ENCODE data around the gene SLC44A2.

SLC44A2 gene

DNA sequence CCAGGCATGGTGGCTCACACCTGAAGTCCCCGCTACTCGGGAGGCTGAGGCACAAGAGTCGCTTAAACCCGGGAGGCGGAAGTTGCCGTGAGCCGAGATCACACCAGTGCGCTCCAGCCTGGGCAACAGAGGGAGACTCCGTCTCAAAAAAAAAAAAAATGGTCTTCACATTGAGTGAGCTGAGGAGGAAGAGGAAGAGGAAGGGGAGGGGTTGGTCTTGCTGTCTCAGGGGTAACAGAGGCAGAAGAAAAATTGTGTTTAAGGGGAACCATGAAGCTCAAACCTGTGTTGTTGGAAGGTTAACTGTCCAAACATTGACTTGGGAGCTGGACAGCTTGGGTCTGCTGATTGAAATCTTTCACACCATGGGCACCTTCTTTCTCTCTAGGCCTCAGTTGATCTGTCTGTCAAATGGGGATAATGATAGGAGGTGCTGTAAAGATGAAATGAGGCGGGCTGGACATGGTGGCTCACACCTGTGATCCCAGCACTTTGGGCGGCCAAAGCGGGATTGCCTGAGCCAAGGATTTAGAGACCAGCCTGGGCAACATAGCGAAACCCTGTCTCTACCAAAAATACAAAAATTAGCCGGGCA is 9.8 kb upstream of the SLC44A2 start:
- DNase-seq (ENCODE audit: low read depth in 2 of 2) = no peak

DNA sequence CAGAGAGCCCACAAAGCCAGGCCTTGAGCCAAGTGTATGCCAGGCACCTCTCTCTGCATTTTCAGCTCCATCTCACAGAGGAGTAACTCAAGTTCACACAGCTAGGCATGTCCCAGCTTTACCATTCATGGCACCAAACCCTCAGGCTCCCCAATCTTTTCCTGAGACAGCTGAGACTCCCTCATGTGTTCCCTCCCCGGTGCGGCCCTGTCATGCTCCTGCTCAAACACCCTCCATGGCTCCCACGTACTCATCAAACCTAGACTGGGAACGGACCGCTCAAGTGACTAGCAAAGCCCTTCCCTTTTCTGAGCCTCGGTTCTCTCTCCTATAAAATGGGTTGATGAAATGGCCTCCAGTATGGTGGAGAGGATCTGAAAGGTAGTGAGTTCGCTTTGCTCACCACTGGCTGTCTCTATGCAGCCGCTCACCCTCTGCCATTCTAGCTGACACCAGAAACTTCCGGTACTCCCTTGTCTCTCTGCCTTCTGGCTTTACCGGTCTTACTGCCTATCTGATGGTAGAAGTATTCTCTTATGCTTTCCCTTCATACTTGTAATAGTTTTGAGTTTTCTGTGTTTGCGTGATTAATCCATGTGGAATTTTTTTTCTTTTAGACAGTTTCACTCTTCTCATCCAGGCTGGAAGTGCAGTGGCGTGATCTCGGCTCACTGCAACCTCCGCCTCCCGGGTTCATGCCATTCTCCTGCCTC is 7.8 kb upstream of the SLC44A2 start:
- DNase-seq (ENCODE audit: low read depth in 2 of 2) = no peak

DNA sequence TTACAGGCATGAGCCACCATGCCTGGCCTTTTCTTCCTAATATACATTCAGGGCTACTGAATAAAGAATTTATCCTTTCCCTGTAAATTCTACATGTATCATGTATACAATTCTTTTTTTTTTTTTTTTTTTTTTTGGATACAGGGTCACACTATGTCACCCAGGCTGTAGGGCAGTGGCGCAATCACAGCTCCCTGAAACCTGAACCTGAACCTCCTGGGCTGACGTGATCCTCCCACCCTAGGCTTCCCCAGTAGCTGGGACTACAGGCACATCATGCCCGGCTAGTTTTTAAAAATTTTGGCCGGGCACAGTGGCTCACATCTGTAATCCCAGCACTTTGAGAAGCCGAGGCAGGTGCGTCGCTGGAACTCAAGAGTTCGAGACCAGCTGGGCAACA is 6.5 kb upstream of the SLC44A2 start:
- no peak for DNase-seq (ENCODE audit: low read depth in 2 of 2)

DNA sequence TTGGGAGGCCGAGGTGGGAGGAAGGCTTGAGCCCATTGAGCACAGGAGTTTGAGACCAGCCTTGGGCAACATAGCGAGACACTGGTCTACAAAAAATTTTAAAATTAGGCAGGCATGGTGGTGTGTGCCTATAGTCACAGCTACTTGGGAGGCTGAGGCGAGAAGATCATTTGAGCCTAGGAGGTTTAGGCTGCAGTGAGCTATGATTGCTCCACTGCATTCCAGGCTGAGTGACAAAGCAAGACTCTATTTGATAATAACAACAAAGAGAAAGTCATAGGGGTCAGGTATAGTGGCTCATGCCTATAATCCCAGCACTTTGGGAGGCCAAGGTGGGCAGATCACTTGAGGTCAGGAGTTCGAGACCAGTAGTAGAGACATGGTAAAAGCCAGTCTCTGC is 4.6 kb upstream of the SLC44A2 start:
- DNase-seq (ENCODE audit: low read depth in 2 of 2) = no peak

DNA sequence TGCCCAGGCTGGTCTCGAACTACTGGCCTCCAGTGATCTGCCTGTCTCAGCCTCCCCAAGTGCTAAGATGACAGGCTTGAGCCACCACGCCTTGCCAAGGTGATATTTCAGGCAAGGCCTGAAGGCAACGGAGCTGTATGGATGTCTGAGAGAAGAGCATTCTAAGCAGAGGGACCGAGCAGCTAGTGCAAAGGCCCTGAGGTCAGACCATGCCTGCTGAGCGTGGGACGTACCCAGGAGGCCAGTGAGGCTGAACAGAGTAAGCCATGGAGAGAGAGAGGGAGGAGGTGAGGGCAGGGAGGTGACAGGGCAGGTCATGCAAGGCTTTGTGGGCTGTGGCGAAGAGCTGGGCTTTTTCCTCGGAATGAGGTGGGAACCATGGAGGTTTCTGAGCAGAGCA is 3.4 kb upstream of the SLC44A2 start:
- DNase-seq (ENCODE audit: low read depth in 2 of 2) = no peak

DNA sequence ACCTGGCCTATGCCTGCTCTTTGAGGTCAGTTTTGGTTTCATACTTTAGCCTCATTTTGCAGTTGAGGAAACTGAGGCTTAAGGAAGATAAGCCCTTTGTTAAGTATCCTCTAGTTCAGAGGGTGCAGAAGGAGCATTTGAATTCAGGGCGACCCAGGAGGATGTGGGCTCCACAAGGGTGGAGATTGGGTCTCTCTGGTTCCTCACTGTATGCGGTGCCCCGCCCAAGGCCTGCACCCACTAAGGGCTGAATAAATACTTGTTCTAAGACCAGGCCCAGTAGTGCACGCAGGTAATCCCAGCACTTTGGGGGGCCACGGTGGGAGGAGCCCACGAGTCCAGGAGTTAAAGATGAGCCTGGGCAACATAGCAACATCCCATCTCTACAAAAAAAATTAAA is 768 bp upstream of the SLC44A2 start:
- no peak for DNase-seq (ENCODE audit: low read depth in 2 of 2)

DNA sequence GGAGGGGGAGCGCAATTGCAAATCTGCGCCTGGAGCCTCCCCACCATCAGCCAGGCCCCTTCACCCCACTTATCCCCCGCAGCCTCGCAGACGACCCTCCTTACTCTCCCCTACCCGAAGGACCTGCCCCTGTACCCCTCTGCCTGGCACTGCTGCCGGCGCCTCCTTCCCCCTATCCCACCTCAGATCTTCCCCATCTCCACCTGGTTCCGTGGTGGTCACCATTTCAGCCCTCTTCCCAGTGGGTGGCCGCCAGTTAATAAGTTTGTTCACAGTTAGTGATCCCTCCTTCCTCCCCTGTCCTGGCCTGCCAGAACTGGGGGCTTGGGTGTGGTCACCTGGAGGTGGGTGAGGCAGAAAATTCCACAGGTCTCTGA is 397 bp downstream of the SLC44A2 start:
- DNase-seq (ENCODE audit: low read depth in 2 of 2) = no peak

DNA sequence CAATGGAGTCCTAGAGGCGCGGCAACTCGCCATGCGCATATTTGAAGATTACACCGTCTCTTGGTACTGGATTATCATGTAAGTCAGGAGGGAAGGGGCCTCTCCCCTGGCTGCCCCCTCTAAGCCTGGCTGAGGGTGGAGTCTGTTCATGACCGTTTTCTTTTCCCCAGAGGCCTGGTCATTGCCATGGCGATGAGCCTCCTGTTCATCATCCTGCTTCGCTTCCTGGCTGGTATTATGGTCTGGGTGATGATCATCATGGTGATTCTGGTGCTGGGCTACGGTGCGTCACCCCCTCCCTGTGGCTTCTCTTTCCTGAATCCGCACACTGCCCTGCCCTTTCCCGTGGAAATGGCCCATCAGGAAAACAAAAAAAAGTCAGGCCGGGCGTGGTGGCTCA is 6.5 kb downstream of the SLC44A2 start:
- DNase-seq (ENCODE audit: low read depth in 2 of 2) = no peak

DNA sequence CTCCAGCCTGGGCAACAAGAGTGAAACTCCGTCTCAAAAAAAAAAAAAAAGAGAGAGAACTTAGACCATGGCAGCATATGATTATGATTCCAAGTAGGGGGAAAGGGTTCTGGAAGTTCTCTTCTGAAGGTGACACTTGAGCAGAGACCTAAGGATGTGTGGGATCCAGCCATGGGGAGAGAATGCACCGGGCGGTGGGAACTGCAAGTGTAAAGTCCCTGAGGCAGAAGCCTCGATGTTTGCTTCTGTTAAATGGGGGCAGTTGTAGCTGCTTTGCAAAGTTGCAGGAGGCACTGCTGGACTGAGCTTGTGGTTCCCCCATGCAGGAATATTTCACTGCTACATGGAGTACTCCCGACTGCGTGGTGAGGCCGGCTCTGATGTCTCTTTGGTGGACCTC is 9.1 kb downstream of the SLC44A2 start:
- no peak for DNase-seq (ENCODE audit: low read depth in 2 of 2)

DNA sequence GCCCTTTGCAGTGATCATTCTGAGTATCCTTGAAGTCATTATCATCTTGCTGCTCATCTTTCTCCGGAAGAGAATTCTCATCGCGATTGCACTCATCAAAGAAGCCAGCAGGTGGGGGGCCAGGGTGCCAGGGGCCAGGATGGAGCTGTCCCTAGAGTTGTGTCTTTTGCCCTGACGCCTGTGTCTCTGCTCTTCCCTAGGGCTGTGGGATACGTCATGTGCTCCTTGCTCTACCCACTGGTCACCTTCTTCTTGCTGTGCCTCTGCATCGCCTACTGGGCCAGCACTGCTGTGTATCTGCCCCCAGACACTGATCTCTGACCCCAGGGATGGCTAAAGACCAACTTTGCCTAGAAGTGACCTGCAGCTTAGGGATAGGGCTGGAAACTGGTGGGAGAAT is 9.6 kb downstream of the SLC44A2 start:
- DNase-seq (ENCODE audit: low read depth in 2 of 2) = no peak

DNA sequence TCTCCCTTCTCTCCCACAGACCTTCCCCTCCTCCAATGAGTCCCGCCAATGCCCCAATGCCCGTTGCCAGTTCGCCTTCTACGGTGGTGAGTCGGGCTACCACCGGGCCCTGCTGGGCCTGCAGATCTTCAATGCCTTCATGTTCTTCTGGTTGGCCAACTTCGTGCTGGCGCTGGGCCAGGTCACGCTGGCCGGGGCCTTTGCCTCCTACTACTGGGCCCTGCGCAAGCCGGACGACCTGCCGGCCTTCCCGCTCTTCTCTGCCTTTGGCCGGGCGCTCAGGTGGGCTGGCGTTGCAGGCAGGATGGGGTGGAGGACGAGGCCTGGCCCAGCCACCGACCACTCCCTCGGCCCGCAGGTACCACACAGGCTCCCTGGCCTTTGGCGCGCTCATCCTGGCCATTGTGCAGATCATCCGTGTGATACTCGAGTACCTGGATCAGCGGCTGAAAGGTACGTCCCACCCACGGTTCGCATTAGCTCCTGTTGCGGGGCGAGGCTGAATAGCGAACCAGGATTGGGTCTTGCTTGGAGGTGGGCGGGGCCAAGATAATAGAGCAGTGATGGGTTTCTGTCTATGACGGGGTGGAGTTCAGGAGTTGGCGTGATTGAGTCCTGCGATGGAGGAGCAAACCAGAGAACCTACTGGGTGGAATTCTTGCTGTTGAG is 11.1 kb downstream of the SLC44A2 start:
- DNase-seq (ENCODE audit: low read depth in 2 of 2) = no peak

DNA sequence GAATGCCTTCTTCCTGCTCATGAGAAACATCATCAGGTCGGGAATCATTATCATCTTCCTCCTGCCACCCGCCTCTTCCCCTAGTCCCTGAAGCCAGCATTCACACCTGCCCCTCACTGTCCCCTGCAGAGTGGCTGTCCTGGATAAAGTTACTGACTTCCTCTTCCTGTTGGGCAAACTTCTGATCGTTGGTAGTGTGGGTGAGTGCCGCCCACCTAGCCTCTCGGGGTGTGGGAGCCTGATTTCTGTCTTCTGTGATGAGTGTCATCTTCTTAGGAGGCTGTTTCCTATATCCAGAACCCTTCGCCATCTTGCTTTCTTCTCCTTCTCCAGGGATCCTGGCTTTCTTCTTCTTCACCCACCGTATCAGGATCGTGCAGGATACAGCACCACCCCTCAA is 12.5 kb downstream of the SLC44A2 start:
- no peak for DNase-seq (ENCODE audit: low read depth in 2 of 2)

DNA sequence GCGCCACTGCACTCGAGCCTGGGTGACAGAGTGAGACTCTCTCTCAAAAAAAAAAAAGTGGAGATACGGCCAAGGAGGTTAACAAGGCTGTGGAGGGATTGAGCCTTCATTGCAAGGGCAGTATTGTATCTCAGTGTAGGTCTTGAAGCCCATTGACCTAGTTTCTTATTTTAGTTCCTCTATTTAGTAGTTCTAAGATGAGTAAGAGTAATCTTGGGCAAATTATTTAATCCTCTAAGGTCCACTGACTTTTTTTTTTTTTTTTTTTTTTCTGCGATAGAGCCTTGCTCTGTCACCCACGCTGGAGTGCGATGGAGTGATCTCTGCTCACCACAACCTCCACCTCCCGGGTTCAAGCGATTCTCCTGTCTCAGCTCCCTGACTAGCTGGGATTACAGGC is 14.5 kb downstream of the SLC44A2 start:
- DNase-seq (ENCODE audit: low read depth in 2 of 2) = no peak

DNA sequence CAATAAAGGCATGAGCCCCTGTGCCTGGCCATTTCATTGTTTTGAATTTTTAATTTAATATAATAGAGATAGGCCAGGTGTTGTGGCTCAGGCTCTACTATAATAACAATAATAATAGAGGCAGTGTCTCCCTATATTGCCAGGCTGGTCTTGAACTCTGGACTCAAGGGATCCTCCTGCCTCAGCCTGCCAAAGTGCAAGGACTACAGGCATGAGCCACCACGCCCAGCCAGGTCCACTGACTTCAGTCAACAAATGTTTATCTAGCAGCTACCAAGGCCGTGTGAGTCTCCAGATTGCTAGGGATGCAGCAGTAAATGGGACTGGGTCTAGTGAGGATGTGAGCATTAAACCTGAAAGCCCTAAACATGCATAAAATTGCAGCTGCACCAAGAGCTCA is 15.0 kb downstream of the SLC44A2 start:
- no peak for DNase-seq (ENCODE audit: low read depth in 2 of 2)

DNA sequence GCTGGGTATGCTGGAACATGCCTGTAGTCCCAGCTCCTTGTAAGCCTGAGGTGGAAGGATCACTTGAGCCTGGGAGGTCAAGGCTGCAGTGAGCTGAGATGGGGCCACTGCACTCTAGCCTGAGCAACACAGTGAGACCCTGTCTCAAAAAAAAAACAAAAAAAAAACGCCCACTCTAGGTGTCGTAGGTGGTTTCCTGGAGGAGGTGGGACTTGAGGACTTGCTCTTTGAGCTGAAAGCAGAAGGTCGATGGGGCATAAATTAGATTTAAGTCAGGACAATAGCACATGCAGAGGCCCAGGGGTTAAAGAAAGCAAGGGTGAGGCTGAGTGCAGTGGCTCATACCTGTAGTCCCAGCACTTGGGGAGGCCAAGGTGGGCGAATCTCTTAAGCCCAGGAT is 15.9 kb downstream of the SLC44A2 start:
- DNase-seq (ENCODE audit: low read depth in 2 of 2) = no peak

DNA sequence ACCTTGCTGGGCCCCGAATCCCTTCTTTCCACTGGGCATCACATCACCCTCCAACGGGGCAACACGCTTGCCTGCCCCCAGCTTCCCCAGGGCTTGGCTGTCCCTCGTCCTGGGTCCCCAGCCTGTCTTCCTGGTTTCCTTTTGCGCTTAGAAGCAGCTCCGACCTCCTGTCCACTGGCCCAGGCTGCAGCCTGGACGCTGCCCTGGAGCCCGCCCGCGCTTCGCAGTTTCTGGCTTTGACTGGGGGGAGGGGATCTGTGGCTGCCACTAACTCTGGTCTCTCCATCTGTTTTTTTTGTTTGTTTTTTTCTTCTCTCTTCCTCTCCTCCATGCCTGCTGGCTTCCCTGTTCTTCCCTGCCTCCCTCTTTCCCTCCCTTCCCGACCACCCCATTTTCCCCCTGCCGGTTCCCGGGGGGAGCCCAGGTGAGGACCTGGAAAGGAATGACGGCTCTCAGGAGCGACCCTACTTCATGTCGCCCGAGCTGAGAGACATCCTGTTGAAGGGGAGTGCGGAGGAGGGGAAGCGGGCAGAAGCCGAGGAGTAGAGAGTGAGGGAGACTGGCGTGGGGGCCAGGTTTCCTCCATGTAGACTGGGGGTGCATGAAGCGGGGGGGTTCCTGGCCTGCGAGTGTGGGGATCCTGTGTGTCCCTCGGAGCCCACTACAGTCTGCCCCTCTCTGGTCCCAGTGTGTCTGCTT is 17.3 kb downstream of the SLC44A2 start:
- no peak for DNase-seq (ENCODE audit: low read depth in 2 of 2)

DNA sequence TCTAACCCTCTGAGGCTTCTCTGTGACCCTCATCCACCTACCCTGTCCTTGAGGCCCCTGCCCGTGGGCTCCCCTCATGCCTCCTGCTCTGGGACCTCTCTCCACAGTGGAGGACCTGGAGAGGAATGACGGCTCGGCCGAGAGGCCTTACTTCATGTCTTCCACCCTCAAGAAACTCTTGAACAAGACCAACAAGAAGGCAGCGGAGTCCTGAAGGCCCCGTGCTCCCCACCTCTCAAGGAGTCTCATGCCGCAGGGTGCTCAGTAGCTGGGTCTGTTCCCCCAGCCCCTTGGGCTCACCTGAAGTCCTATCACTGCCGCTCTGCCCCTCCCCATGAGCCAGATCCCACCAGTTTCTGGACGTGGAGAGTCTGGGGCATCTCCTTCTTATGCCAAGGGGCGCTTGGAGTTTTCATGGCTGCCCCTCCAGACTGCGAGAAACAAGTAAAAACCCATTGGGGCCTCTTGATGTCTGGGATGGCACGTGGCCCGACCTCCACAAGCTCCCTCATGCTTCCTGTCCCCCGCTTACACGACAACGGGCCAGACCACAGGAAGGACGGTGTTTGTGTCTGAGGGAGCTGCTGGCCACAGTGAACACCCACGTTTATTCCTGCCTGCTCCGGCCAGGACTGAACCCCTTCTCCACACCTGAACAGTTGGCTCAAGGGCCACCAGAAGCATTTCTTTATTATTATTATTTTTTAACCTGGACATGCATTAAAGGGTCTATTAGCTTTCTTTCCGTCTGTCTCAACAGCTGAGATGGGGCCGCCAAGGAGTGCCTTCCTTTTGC is 18.0 kb downstream of the SLC44A2 start:
- DNase-seq (ENCODE audit: low read depth in 2 of 2) = no peak

DNA sequence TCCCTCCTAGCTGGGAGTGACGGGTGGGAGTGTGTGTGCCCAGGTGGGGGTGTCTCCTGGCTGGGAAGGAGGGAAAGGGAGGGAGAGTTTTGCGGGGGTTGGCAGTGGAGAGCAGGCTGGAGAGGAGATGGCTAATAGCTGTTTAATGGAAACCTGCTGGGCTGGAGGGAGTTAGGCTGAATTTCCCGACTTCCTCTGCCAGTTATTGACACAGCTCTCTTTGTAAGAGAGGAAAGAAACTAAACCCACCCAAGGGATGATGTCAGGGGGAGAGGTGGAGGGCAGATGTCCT is 18.6 kb downstream of the SLC44A2 start:
- DNase-seq (ENCODE audit: low read depth in 2 of 2) = no peak

DNA sequence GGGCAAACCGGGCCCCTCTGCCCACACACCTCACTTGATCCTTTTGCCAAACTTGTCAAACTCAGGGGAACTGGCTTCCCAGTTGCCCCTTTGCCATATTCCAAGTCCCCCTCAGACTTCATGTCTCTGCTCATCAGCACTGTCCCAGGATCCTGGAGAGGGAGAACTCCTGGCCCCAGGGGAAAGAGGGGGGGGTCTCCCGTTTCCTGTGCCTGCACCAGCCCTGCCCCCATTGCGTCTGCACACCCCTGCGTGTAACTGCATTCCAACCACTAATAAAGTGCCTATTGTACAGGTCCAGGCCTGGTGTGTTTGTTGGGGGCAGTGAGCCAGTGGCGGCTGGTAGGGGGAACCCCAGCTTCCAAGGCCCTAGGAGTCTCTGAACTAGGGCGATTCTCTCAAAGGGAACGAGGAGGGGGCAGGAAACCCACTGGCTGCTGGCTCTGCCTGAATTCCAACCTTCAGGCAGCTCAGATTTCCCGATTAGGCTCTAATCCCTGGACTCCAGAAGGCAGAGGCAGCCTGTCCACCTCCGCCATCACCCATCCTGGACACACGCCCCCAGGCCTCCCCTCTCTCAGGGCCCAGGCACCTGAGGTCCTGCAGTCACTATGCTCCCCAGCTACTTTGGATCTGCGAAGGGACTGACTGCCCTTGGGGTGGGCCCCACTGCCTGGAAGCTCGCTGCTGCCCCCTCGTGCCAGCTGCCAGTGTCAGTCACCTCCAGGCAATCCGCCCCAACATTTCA is 19.1 kb downstream of the SLC44A2 start:
- DNase-seq (ENCODE audit: low read depth in 2 of 2) = peak; percentile 76 to 79

DNA sequence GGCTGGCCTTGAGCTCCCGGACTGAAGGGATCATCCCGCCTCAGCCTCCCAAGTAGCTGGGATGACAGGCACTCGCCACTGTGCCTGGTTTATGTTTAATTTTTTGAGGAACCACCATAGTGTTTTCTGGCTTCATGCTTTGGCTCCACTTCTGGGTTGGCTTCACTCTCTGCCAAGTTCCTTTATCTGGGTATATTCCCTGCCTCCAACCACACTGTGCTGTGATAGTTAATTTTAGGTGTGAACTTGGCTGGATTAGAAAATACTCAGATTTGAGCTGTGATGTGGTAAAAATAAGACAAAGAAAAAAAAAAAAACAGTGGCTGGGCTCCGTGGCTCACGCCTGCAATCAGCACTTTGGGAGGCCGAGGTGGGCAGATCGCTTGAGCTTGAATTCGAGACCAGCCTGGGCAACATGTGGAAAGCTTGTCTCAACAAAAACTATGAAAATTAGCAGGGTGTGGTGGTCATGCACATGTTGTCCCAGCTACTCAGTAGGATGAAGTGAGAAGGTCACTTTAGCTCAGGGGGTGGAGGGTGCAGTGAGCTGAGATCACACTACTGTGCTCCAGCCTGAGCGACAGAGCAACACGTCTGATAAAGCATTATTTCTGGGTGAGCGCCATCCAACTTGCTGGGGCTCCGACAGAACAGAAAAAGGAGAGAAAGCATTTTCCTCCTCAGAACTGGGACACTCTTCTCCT is 21.3 kb downstream of the SLC44A2 start:
- DNase-seq (ENCODE audit: low read depth in 2 of 2) = no peak

DNA sequence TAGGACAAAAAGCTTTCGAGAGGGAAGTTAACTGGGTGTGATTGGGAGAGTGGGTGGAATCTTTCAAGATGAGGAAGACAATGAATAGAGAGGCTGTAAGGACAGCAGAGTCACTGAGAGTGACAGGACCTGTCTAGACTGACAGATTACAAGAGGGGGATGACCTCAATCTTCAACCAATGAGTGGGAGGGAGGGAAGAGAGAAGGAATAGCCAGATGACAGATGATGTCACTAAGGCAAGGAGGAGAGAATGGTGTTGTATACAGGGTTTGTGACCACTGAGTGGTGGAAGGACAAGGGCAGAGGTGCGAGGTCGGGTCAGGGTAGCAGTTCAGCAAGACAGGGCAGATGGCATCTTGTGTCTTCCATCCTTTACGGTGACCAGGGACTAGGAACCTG is 23.0 kb downstream of the SLC44A2 start:
- DNase-seq (ENCODE audit: low read depth in 2 of 2) = no peak
